Measurements from ENCODE around the gene PPCS. TPM values are rescaled to one million over a fixed set of nuclear protein-coding genes. Genes with fewer than 3 reads are reported as not detected.
A peak's percentile ranks its signal among the peaks of the same experiment; 100 is the strongest.

PPCS gene
- total RNA-seq, 1 experiment from 2014 or later = 73.0 TPM

DNA sequence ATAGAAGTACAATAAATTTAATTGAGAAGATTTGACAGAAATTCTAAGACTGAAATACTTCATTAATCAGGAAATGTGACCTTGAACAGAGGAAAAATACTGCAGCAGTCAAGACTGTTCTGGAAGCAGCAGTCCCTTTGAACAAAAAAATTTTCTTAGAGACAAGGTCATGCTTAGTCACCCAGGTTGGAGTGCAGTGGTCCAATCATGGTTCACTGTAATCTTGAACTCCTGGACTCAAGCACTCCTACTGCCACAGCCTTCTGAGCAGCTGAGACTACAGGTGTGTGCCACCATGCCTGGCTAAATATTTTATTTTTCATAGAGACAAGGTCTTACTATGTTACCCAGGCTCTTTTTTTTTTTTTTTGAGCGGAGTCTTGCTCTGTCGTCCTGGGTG lies 4.9 kb downstream of the PPCS start:
- H3K4me3 ChIP-seq = no peak overlapping the region
- peaks cover 38% of the 10 kb centered on the region for H3F3A ChIP-seq (ENCODE audit: insufficient read depth, low read depth)
- no peak for DNase-seq
- no peaks in the 10 kb centered on the region for H4K20me1 ChIP-seq (ENCODE audit: insufficient read depth)
- H3K27ac ChIP-seq = no peak overlapping the region
- H3K27me3 ChIP-seq (ENCODE audit: insufficient read depth, low read depth) = no peaks in the 10 kb centered on the region
- no peaks in the 10 kb centered on the region for H3K9me2 ChIP-seq (ENCODE audit: insufficient read depth)
- no peak overlapping the region for H3K4me2 ChIP-seq
- ChIA-PET POLR2A (ENCODE audit: unreplicated experiment) (no interaction called here), CTCF (no interaction called here)
- no peak overlapping the region for H2AFZ ChIP-seq
- peaks cover 23% of the 10 kb centered on the region for H3K79me2 ChIP-seq (ENCODE audit: low read depth)
- H3K4me1 ChIP-seq (replicated peaks; ENCODE audit: insufficient read depth) = peaks cover 31% of the 10 kb centered on the region
- TF ChIP-seq, protein P1, sequence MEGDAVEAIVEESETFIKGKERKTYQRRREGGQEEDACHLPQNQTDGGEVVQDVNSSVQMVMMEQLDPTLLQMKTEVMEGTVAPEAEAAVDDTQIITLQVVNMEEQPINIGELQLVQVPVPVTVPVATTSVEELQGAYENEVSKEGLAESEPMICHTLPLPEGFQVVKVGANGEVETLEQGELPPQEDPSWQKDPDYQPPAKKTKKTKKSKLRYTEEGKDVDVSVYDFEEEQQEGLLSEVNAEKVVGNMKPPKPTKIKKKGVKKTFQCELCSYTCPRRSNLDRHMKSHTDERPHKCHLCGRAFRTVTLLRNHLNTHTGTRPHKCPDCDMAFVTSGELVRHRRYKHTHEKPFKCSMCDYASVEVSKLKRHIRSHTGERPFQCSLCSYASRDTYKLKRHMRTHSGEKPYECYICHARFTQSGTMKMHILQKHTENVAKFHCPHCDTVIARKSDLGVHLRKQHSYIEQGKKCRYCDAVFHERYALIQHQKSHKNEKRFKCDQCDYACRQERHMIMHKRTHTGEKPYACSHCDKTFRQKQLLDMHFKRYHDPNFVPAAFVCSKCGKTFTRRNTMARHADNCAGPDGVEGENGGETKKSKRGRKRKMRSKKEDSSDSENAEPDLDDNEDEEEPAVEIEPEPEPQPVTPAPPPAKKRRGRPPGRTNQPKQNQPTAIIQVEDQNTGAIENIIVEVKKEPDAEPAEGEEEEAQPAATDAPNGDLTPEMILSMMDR (conservative IDR thresholded peaks at IDR 0.05) = no peak
- TF ChIP-seq EZH2 (IDR thresholded peaks at IDR 0.05; ENCODE audit: low read depth) = no peak
- BruUV-seq (replicated peaks) = no TSS peak
- peaks cover 15% of the 10 kb centered on the region; the same call in 1 of the 2 replicates for H3K36me3 ChIP-seq (ENCODE audit: low read depth)
- intact Hi-C loops (cut with micrococcal nuclease; ENCODE audit: unreplicated experiment) = no loop called here
- H3K9me3 ChIP-seq (ENCODE audit: insufficient read depth, low read depth) = no peaks in the 10 kb centered on the region

DNA sequence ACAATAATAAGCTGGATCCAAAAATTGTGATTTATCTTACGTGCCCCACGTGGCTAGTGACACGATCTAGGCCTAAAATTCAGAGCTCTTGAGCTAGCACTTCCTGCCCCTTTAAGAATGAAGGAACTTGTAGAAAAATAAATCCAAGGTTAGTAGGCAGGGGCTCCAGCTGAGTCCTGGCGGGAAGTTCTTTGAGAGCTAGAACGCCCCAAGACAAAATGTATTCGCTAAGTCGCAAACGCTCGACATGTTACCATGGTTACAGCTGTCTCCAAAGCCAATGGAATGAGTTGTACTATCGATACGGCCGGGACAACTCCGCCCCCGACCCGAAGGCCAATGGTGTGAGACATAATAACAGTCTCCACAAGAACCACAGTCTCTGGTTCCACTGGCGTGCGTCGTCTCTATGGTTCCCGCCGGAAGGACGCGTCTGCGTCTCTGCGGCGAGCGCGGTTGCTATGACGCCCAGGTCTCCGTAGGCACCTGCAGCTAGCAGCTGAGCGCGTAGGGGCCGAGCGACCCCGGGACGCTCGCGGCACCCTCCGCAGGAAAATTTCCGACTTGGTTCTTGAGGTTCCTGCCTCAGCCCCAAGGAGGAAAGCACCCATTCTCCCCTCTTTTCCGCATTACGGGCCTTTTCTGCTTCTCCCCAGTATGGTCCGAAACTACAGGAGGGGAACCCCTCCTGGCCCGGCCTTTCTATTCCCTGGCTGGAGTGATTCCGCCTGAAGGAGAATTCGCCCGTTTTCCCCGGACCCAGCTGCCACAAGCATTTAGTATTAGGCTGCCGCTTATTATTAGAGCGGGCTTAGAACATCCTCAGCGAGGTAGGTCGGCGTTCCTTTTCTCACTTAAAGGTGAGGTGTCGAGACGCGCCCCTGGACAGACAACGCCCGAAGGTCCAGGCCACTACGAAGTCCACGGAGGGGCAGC lies 6.8 kb downstream of the PPCS start, which contains the start of gene CCDC30:
Gene CCDC30, plus strand, starts transcription at position 459 of the 936 bp plus-strand sequence. CDS start 17,266 bp downstream, outside the sequence.
- H3K27me3 ChIP-seq (ENCODE audit: insufficient read depth, low read depth) = no peaks in the 10 kb centered on the region
- H3K79me2 ChIP-seq (ENCODE audit: low read depth) = peaks cover 6% of the 10 kb centered on the region
- POLR2A ChIA-PET (ENCODE audit: unreplicated experiment) = interaction anchor here (0.5 to 1.2 kb wide), 9 partner anchors 22 to 1244 kb away, joined by 3 to 12 read pairs (median 3); partner anchors contain the start of gene MPL
- H3K9me3 ChIP-seq (ENCODE audit: insufficient read depth, low read depth) = no peaks in the 10 kb centered on the region
- no peaks in the 10 kb centered on the region for H3K9me2 ChIP-seq (ENCODE audit: insufficient read depth)
- peaks cover 20% of the 10 kb centered on the region for H3K4me1 ChIP-seq (replicated peaks; ENCODE audit: insufficient read depth)
- peaks cover 35% of the 10 kb centered on the region for H3F3A ChIP-seq (ENCODE audit: insufficient read depth, low read depth)
- DNase-seq = peak; percentile 99
- peak within 1 kb of the TSS; percentile 36; the same call in 1 of the 2 replicates for H3K27ac ChIP-seq
- intact Hi-C loops (cut with micrococcal nuclease; ENCODE audit: unreplicated experiment) = loop anchor here (1.0 kb wide), 2 partner anchors 21 to 316 kb away; no protein-coding TSS in a partner anchor
- peak within 1 kb of the TSS; percentile 73 for H3K4me3 ChIP-seq
- peak within 1 kb of the TSS; percentile 86 for H2AFZ ChIP-seq
- H3K36me3 ChIP-seq (ENCODE audit: low read depth) = peaks cover 9% of the 10 kb centered on the region; the same call in 1 of the 2 replicates
- no peak for TF ChIP-seq EZH2 (IDR thresholded peaks at IDR 0.05; ENCODE audit: low read depth)
- TF ChIP-seq, protein P1 (conservative IDR thresholded peaks at IDR 0.05) = no peak
- no TSS peak for BruUV-seq (replicated peaks)
- H4K20me1 ChIP-seq (ENCODE audit: insufficient read depth) = no peaks in the 10 kb centered on the region
- peak within 1 kb of the TSS; percentile 84 for H3K4me2 ChIP-seq
- CTCF ChIA-PET = interaction anchor here (1.2 kb wide), 1 partner anchor 289 kb away, joined by 7 read pairs; no protein-coding TSS in a partner anchor

DNA sequence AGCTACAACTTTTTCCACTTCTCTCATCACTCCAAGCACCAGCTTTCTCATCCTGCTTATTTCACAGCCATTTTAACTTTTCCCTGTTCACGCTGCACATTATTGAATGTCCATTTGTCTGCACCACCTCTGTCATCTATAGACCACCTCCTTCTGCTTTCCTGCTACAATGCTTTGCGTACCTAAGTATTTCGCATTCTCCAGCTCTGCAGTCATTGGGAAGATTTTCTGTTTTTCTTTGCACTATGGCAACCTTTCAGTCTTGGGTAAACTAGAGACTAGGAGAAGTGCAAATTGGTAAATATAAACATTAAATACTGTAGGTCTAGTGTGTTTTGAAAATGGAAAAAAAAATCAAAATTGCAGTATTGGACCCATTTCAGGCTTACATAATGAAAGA lies 7.6 kb downstream of the PPCS start:
- no peak overlapping the region for H3K27ac ChIP-seq
- no peaks in the 10 kb centered on the region for H3K79me2 ChIP-seq (ENCODE audit: low read depth)
- peaks cover 18% of the 10 kb centered on the region for H3K4me1 ChIP-seq (replicated peaks; ENCODE audit: insufficient read depth)
- CTCF ChIA-PET = no interaction called here
- no peaks in the 10 kb centered on the region for H3K27me3 ChIP-seq (ENCODE audit: insufficient read depth, low read depth)
- DNase-seq = no peak
- H3K9me2 ChIP-seq (ENCODE audit: insufficient read depth) = no peaks in the 10 kb centered on the region
- H3K36me3 ChIP-seq (ENCODE audit: low read depth) = 0 out of 2 replicates have a peak, but pooled peaks cover 1% of the 10 kb centered on the region
- peak overlapping the region; percentile 86; the same call in 1 of the 2 replicates for H2AFZ ChIP-seq
- H3K9me3 ChIP-seq (ENCODE audit: insufficient read depth, low read depth) = no peaks in the 10 kb centered on the region
- peaks cover 30% of the 10 kb centered on the region for H3F3A ChIP-seq (ENCODE audit: insufficient read depth, low read depth)
- TF ChIP-seq EZH2 (IDR thresholded peaks at IDR 0.05; ENCODE audit: low read depth) = no peak
- TF ChIP-seq, protein P1 (conservative IDR thresholded peaks at IDR 0.05) = no peak
- H3K4me3 ChIP-seq = peak overlapping the region; percentile 73
- no TSS peak for BruUV-seq (replicated peaks)
- H3K4me2 ChIP-seq = peak overlapping the region; percentile 76
- intact Hi-C loops (cut with micrococcal nuclease; ENCODE audit: unreplicated experiment) = loop anchor here (1.0 kb wide), 2 partner anchors 20 to 317 kb away; no protein-coding TSS in a partner anchor
- no peaks in the 10 kb centered on the region for H4K20me1 ChIP-seq (ENCODE audit: insufficient read depth)
- POLR2A ChIA-PET (ENCODE audit: unreplicated experiment) = interaction anchor here (0.5 to 1.2 kb wide), 3 partner anchors 18 to 1121 kb away, joined by 3 to 10 read pairs (median 4); no protein-coding TSS in a partner anchor
